T-helper 1 cell treated with Interleukin-12 subunit alpha and Interleukin-12 subunit beta and Interleukin-4 antibody, amounts not matched to agents 30 μg/mL and 1 μg/mL, for 36 hours (primary cell): ENCODE results near the gene RGS14.
"Not testable (repeated sequence)": the region's sequence is repeated elsewhere in the genome, so short reads cannot be mapped to it uniquely, and the experiment has no call there.

Experiments used
- H3K27ac Mint-ChIP-seq: one replicate; pipeline ENCODE4 v1.8.0; 2021; ENCODE audit warnings: mild to moderate bottlenecking, mixed read lengths
- H3K27me3 Mint-ChIP-seq: one replicate; pipeline ENCODE4 v1.8.0; 2021; ENCODE audit warnings: low read depth, mixed read lengths
- H3K36me3 Mint-ChIP-seq: one replicate; pipeline ENCODE4 v1.8.0; 2021; ENCODE audit warnings: low read depth, mixed read lengths
- H3K4me1 Mint-ChIP-seq: one replicate; pipeline ENCODE4 v1.8.0; 2021; ENCODE audit warnings: low read depth, mixed read lengths
- H3K4me3 Mint-ChIP-seq: one replicate; pipeline ENCODE4 v1.8.0; 2021; ENCODE audit warnings: mild to moderate bottlenecking, moderate library complexity, mixed read lengths
- H3K9me3 Mint-ChIP-seq: one replicate; pipeline ENCODE4 v1.8.0; 2021; ENCODE audit warnings: mixed read lengths

The RGS14 gene

DNA sequence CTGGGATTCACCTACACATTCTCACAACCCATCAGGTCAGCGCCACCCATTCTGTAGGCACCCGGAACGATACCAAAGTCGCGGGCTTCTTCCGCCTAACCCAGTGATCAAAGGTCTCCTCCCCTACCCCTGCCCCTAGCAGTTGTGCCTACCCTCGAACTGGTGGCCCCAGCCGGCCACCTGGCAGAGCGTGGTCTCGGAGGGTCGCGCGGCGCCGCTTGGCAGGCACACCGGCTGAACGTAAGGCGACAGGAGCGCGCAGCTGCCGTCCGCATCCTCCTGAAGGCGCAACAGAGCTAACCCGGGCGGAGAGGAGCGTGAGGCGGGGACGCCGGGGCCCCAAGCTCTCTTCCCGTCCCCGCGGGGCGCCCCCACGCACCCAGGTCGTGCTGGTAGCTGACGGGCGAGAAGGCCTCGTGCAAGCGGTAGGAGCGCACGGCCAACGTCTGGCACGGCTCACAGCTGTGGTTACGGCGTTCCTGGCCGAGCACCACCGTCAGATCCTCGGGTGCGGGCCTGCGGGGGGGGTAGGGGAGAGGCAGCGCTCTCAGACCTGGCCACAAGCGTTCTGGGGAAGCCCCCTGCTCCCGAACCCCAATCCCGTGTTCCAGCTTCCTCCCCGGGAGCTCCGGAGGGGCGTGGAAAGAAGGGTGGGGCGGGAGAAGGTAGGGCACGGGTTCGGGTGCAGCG is 45.5 kb downstream of the RGS14 start:
- H3K4me1 Mint-ChIP-seq: peaks cover 11% of the 10 kb centered on the region

DNA sequence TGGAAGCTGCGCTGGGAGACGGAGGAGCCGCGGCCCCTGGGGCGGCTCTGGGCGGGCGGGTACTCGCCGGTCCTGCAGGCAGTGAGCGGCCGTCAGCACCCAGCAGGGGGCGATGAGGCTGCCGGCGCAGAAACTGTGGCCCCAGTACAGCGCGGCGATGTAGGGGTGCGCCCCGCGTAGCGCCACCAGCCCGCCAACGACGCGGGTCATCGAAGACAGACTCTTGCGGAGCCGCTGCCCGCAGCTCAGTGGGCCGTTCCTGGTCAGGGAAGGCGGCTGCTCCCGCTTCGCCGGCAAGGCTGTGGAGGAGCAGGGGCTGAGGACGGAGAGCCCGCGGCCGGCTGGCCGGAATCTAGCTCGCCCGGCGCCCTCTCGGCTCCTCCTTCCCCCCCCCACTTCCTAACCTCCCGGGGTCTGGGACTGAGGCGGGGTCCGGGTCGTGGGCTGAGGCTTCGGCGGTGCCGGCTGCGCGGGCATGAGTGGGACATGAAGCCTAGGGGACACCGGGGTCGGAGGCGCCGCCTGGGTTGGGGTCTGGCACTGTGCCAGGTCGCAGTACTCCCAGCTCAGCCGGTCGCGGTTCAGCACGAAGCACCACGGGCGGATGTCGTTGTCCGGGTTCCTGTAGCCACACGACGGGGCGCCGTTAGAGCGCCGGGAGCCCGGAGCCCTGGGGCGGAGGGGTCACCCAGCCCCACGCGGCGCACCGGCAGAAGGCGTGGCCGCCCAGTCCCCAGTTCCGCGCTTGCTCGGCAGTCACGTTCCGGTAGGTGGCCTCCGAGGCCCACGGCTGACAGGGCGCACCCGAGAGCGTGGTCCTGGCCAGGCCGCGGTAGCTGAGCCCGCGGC is 46.3 kb downstream of the RGS14 start:
- H3K36me3 Mint-ChIP-seq: no peaks in the 10 kb centered on the region
- no peaks in the 10 kb centered on the region for H3K9me3 Mint-ChIP-seq
- no peak overlapping the region for H3K27ac Mint-ChIP-seq
- H3K27me3 Mint-ChIP-seq: peaks cover 51% of the 10 kb centered on the region
- peaks cover 11% of the 10 kb centered on the region for H3K4me1 Mint-ChIP-seq
- peak overlapping the region; percentile 77 for H3K4me3 Mint-ChIP-seq

More for the DNA sequence above, 45.5 kb downstream of the RGS14 start:
- no peak overlapping the region for H3K27ac Mint-ChIP-seq
- H3K4me3 Mint-ChIP-seq: peak overlapping the region; percentile 77
- no peaks in the 10 kb centered on the region for H3K36me3 Mint-ChIP-seq
- no peaks in the 10 kb centered on the region for H3K9me3 Mint-ChIP-seq
- H3K27me3 Mint-ChIP-seq: peaks cover 56% of the 10 kb centered on the region

- Mint-ChIP-seq H3K4me1 (peaks cover 11% of the 10 kb centered on the region), H3K27ac (no peak overlapping the region), H3K36me3 (no peaks in the 10 kb centered on the region), H3K9me3 (no peaks in the 10 kb centered on the region), H3K27me3 (peaks cover 51% of the 10 kb centered on the region), H3K4me3 (peak overlapping the region; percentile 28)
These were observed 47.0 kb downstream of the RGS14 start for GRCh38 chr5:177404641-177405179.

GRCh38 chr5:177405312-177405711 is 47.6 kb downstream of the RGS14 start:
- peak overlapping the region; percentile 28 for H3K4me3 Mint-ChIP-seq
- H3K27ac Mint-ChIP-seq: no peak overlapping the region
- no peaks in the 10 kb centered on the region for H3K9me3 Mint-ChIP-seq
- peaks cover 11% of the 10 kb centered on the region for H3K4me1 Mint-ChIP-seq
- peaks cover 51% of the 10 kb centered on the region for H3K27me3 Mint-ChIP-seq
- H3K36me3 Mint-ChIP-seq: no peaks in the 10 kb centered on the region

- Mint-ChIP-seq H3K27ac (no peak overlapping the region), H3K4me3 (no peak overlapping the region)
These were observed 48.1 kb downstream of the RGS14 start for GRCh38 chr5:177405805-177406204.

GRCh38 chr5:177409043-177409801 is 51.5 kb downstream of the RGS14 start, which contains the start of gene F12:
TSS of gene F12 (minus strand) at chr5:177409564. CDS start at chr5:177409527, 37 bp downstream.
- Mint-ChIP-seq H3K36me3 (no peaks in the 10 kb centered on the region), H3K9me3 (no peaks in the 10 kb centered on the region), H3K27me3 (peaks cover 28% of the 10 kb centered on the region), H3K4me3 (no peak within 1 kb of the TSS), H3K27ac (no peak within 1 kb of the TSS), H3K4me1 (peaks cover 11% of the 10 kb centered on the region)

More at GRCh38 chr5:177405805-177406204, 48.1 kb downstream of the RGS14 start:
- H3K36me3 Mint-ChIP-seq: no peaks in the 10 kb centered on the region
- no peaks in the 10 kb centered on the region for H3K9me3 Mint-ChIP-seq
- peaks cover 16% of the 10 kb centered on the region for H3K4me1 Mint-ChIP-seq
- peaks cover 51% of the 10 kb centered on the region for H3K27me3 Mint-ChIP-seq

GRCh38 chr5:177410575-177410974 is 52.9 kb downstream of the RGS14 start:
- H3K9me3 Mint-ChIP-seq: no peaks in the 10 kb centered on the region
- no peak overlapping the region for H3K27ac Mint-ChIP-seq
- H3K36me3 Mint-ChIP-seq: no peaks in the 10 kb centered on the region
- no peak overlapping the region for H3K4me3 Mint-ChIP-seq
- peaks cover 19% of the 10 kb centered on the region for H3K27me3 Mint-ChIP-seq
- H3K4me1 Mint-ChIP-seq: peaks cover 14% of the 10 kb centered on the region

DNA sequence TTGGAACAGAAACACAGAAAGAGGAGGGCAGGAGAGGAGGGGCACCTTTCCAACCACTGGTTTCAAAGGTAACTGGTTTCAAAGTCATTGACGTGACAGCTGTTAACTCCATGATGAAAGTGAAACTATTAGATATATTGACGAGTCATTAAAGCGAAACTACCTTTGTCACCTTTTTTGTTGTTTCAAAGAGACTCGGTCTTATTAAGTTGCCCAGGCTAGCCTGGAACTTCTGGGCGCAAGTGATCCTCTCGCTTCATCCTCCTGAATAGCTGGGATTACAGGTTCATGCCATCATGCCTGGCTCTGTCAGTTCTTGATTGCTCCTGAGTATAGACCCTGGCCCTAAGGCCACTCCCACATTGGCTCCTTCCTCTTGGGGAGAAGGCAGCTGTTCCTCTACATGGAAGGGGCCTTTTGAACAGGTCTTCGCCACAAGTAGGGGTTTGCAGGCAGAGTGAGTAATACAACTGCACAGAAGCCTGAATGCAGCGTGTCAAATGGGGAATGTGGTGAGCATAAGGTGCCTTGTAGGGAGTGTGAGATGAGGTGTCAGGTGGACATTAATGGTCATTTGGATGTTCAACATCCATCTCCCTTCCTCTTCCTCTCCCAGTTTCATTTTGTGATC is 55.0 kb downstream of the RGS14 start:
- Mint-ChIP-seq H3K9me3 (no peaks in the 10 kb centered on the region), H3K27me3 (peaks cover 1% of the 10 kb centered on the region), H3K36me3 (no peaks in the 10 kb centered on the region), H3K4me1 (peaks cover 14% of the 10 kb centered on the region), H3K27ac (no peak overlapping the region), H3K4me3 (no peak overlapping the region)

DNA sequence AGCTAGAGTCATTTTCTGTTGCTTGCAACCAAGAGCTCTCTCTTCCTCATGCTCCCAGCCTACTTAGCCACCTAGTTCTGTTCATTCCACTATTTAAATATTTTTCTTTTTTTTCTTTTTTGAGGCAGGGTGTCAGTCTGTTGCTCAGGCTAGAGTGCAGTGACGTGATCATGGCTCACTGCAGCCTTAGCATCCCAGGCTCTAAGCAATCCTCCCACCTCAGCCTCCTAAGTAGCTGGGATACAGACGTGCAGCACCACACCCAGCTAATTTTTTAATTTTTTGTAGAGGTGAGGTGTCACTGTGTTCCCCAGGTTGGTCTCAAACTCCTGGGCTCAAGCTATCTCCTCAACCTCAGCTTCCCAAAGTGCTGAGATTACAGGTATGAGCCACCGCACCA is 56.8 kb downstream of the RGS14 start:
- no peaks in the 10 kb centered on the region for H3K9me3 Mint-ChIP-seq
- peaks cover 14% of the 10 kb centered on the region for H3K4me1 Mint-ChIP-seq
- no peak overlapping the region for H3K27ac Mint-ChIP-seq
- no peak overlapping the region for H3K4me3 Mint-ChIP-seq
- no peaks in the 10 kb centered on the region for H3K27me3 Mint-ChIP-seq
- H3K36me3 Mint-ChIP-seq: no peaks in the 10 kb centered on the region

DNA sequence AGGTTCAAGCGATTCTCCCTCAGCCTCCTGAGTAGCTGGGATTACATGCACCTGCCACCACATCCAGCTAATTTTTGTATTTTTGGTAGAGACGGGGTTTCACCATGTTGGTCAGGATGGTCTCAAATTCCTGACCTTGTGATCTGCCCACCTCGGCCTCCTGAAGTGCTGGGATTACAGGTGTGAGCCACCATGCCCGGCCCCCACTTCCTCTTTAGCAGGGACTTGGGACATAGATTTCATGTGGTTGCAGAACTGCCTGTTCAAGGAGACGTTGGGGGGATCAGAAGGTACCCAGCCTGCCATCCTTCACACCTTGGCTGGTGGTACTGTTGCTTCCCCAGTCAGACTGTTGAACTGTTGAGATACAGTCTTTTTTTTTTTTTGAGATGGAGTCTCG is 59.4 kb downstream of the RGS14 start:
- H3K36me3 Mint-ChIP-seq, H3K9me3 Mint-ChIP-seq, H3K4me1 Mint-ChIP-seq, H3K4me3 Mint-ChIP-seq, H3K27ac Mint-ChIP-seq, H3K27me3 Mint-ChIP-seq: not testable (repeated sequence)

GRCh38 chr5:177419046-177419445 is 61.3 kb downstream of the RGS14 start:
- Mint-ChIP-seq H3K27ac (no peak overlapping the region), H3K4me3 (no peak overlapping the region), H3K36me3 (no peaks in the 10 kb centered on the region), H3K4me1 (peaks cover 4% of the 10 kb centered on the region), H3K27me3 (no peaks in the 10 kb centered on the region), H3K9me3 (no peaks in the 10 kb centered on the region)

- H3K4me1 Mint-ChIP-seq, H3K36me3 Mint-ChIP-seq, H3K27me3 Mint-ChIP-seq, H3K4me3 Mint-ChIP-seq, H3K27ac Mint-ChIP-seq, H3K9me3 Mint-ChIP-seq: not testable (repeated sequence)
These were observed 62.7 kb downstream of the RGS14 start for GRCh38 chr5:177420472-177420871.

GRCh38 chr5:177421062-177421798 is 63.5 kb downstream of the RGS14 start:
- Mint-ChIP-seq H3K27me3 (no peaks in the 10 kb centered on the region), H3K4me1 (peaks cover 9% of the 10 kb centered on the region), H3K4me3 (no peak overlapping the region), H3K36me3 (no peaks in the 10 kb centered on the region), H3K9me3 (no peaks in the 10 kb centered on the region), H3K27ac (no peak overlapping the region)
